Epithelial cell of proximal tubule (primary cell): ENCODE data around the gene TRAF3IP1. TPM values are rescaled to one million over a fixed set of nuclear protein-coding genes. Genes with fewer than 3 reads are reported as not detected.

Experiments
- DNase-seq: peaks from one replicate; pipeline ENCODE4 v3.0.0-alpha.2; 2011; ENCODE audit warnings: low read depth
- H3K4me3 ChIP-seq: 2 replicates; pipeline ENCODE4 v1.5.1; 2011; ENCODE audit warnings: low read depth, mild to moderate bottlenecking, low read length
- CTCF ChIP-seq: conservative IDR thresholded peaks from 2 replicates; pipeline ENCODE4 v1.5.1; 2012; ENCODE audit warnings: low read depth, mild to moderate bottlenecking, low read length
- total RNA-seq: library from RNA; depleted of rRNA; stranded (reverse); fragments of >200 nt; gene quantifications from 2 replicates; pipeline ENCODE4 v1.2.3, GENCODE V29; 2015

The TRAF3IP1 gene
- total RNA-seq, 1 donor from 2014 or later, result 8.5 TPM

GRCh38 chr2:238344517-238344916, 24.2 kb downstream of the TRAF3IP1 start:
- no peak for DNase-seq
- no peak for TF ChIP-seq CTCF
- no peak overlapping the region for H3K4me3 ChIP-seq

- DNase-seq, result no peak
- no peak overlapping the region for H3K4me3 ChIP-seq
- TF ChIP-seq CTCF, result no peak
Measured at GRCh38 chr2:238345297-238345968, 25.1 kb downstream of the TRAF3IP1 start.

GRCh38 chr2:238346544-238346943, 26.2 kb downstream of the TRAF3IP1 start:
- no peak for DNase-seq
- H3K4me3 ChIP-seq, result no peak overlapping the region
- no peak for TF ChIP-seq CTCF

GRCh38 chr2:238350150-238350897, 30.0 kb downstream of the TRAF3IP1 start:
- TF ChIP-seq CTCF, result no peak
- no peak overlapping the region for H3K4me3 ChIP-seq
- DNase-seq, result no peak

- H3K4me3 ChIP-seq, result no peak overlapping the region
- no peak for TF ChIP-seq CTCF
- no peak for DNase-seq
Measured at GRCh38 chr2:238351315-238351714, 31.0 kb downstream of the TRAF3IP1 start.

- no peak overlapping the region for H3K4me3 ChIP-seq
- no peak for TF ChIP-seq CTCF
Measured at GRCh38 chr2:238352361-238352760, 32.0 kb downstream of the TRAF3IP1 start.

More at GRCh38 chr2:238352361-238352760, 32.0 kb downstream of the TRAF3IP1 start:
- DNase-seq, result no peak
